Right lobe of liver (tissue), 4 donors: ENCODE data around the gene SLC51A.

Experiments
- POLR2A ChIP-seq: fragments of 450-650 bp; IDR thresholded peaks from one replicate; pipeline ENCODE4 v1.6.1; 2017; ENCODE audit warnings: antibody characterized with exemption, mild to moderate bottlenecking
- TF ChIP-seq, protein P1 (sequence below), 4 donors: fragments of 200-600 bp in 3 of 4; fragments of 450-650 bp in 1 of 4; IDR thresholded peaks; one replicate each; pipeline versions ENCODE4 v1.5.1 to v1.8.0; 2016 to 2022; ENCODE audit warnings: antibody characterized with exemption in 4 of 4, mild to moderate bottlenecking in 2 of 4
- donor health status: DM: no; HTN: no; CAD: no.
- donor health status: DM: no; HTN: no; CAD: no.
- donor health status: DM: no; HTN: yes; CAD: no.

DNA sequence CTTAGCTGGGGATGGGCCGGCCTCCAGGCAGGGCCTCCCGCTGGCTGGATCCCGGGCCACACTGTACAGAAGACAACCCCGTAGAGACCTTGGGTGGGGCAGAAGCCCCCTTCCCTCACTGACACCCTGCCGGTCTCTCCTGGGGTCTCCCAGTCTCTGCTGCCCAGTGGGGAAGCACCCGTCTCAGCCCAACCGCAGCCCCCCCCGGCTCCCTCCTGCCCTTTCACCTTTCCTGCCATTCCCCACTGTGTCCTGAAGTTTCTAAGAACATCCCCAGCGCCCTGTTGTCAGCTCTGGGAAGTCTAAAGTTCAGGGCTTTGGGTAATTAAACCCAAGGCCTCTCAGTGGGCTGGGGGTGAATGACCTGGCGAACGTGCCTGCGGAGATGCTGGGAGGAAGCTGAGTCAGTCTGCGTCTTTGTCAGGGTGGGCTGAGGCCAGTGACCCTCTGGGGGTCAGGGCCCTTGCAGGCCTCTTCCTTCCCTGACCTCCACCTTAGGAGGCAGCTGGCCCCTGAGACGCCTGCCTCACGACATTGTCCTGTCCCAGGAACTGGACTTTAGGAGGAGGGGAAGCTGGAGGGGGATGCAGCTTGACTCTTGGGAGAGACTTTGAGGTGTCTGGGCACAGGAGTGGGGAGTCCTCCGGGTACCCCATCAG is 1.4 kb upstream of the SLC51A start:
- TF ChIP-seq, protein P1, sequence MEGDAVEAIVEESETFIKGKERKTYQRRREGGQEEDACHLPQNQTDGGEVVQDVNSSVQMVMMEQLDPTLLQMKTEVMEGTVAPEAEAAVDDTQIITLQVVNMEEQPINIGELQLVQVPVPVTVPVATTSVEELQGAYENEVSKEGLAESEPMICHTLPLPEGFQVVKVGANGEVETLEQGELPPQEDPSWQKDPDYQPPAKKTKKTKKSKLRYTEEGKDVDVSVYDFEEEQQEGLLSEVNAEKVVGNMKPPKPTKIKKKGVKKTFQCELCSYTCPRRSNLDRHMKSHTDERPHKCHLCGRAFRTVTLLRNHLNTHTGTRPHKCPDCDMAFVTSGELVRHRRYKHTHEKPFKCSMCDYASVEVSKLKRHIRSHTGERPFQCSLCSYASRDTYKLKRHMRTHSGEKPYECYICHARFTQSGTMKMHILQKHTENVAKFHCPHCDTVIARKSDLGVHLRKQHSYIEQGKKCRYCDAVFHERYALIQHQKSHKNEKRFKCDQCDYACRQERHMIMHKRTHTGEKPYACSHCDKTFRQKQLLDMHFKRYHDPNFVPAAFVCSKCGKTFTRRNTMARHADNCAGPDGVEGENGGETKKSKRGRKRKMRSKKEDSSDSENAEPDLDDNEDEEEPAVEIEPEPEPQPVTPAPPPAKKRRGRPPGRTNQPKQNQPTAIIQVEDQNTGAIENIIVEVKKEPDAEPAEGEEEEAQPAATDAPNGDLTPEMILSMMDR (IDR thresholded peaks at IDR 0.05), result no peak
- no peak for TF ChIP-seq POLR2A
